OCI-LY7 (cell line): ENCODE measurements around the gene POLR1C. TPM values are rescaled to one million over a fixed set of nuclear protein-coding genes. Genes with fewer than 3 reads are reported as not detected.

Experiments used
- BruUV-seq: library from RNA; stranded (reverse); fragments of 400-500 nt; replicated peaks from 2 replicates; lab custom pipeline; 2021; lab: Mats Ljungman, UMichigan
- CTCF ChIA-PET: fragments of 300-600 bp; sonication (Branson Sonifier 250); formaldehyde crosslinking; loops from one replicate; lab custom pipeline; 2022; ENCODE audit warnings: antibody characterized with exemption; ENCODE audit not compliant: unreplicated experiment; lab: Charles Lee
- POLR2A ChIA-PET: fragments of 300-600 bp; sonication (Branson Sonifier 250); formaldehyde crosslinking; loops from one replicate; lab custom pipeline; 2022; ENCODE audit warnings: antibody characterized with exemption; lab: Charles Lee
- DNase-seq: peaks from one replicate; pipeline ENCODE4 v3.0.0-alpha.2; 2015; ENCODE audit warnings: low spot score
- H2AFZ ChIP-seq: fragments of 200-600 bp; sonication (generic), shearing (Covaris generic); 2 replicates; pipeline ENCODE4 v1.6.1; 2014; ENCODE audit warnings: mild to moderate bottlenecking, antibody characterized with exemption, low read length, moderate library complexity
- H3K27ac ChIP-seq: fragments of 200-600 bp; sonication (generic); 2 replicates; pipeline ENCODE4 v1.5.1; 2014; ENCODE audit warnings: mixed run types, low read depth, mild to moderate bottlenecking, moderate library complexity, low read length, inconsistent platforms; ENCODE audit not compliant: poor library complexity, severe bottlenecking
- H3K36me3 ChIP-seq: fragments of 200-600 bp; sonication (generic); 2 replicates; pipeline ENCODE4 v1.6.1; 2014; ENCODE audit warnings: mild to moderate bottlenecking, antibody characterized with exemption, low read length, moderate library complexity, mixed read lengths; ENCODE audit not compliant: insufficient read depth
- H3K4me1 ChIP-seq: fragments of 200-600 bp; sonication (generic); 2 replicates; pipeline ENCODE4 v1.5.1; 2014; ENCODE audit warnings: mild to moderate bottlenecking, low read length; ENCODE audit not compliant: insufficient read depth, poor library complexity, severe bottlenecking
- H3K4me2 ChIP-seq: fragments of 200-600 bp; sonication (generic); 2 replicates; pipeline ENCODE4 v1.6.1; 2014; ENCODE audit warnings: mild to moderate bottlenecking, low read length
- H3K4me3 ChIP-seq: fragments of 200-600 bp; sonication (generic); 2 replicates; pipeline ENCODE4 v1.5.1; 2014; ENCODE audit warnings: mild to moderate bottlenecking, low read depth, low read length; ENCODE audit not compliant: poor library complexity, severe bottlenecking
- H3K79me2 ChIP-seq: fragments of 200-600 bp; sonication (generic); 2 replicates; pipeline ENCODE4 v1.6.1; 2016; ENCODE audit warnings: low read depth, mild to moderate bottlenecking, low read length, moderate library complexity, mixed read lengths; ENCODE audit not compliant: insufficient read depth
- H3K9me2 ChIP-seq: fragments of 200-600 bp; sonication (generic); 2 replicates; pipeline ENCODE4 v1.6.1; 2016; ENCODE audit warnings: mild to moderate bottlenecking, low read length, mixed read lengths; ENCODE audit not compliant: insufficient read depth
- H3K9me3 ChIP-seq: fragments of 200-600 bp; sonication (generic); 2 replicates; pipeline ENCODE4 v1.6.1; 2014; ENCODE audit warnings: mild to moderate bottlenecking, mixed run types, low read length, mixed read lengths
- H4K20me1 ChIP-seq: fragments of 200-600 bp; sonication (generic); 2 replicates; pipeline ENCODE4 v1.6.1; 2014; ENCODE audit warnings: mild to moderate bottlenecking, antibody characterized with exemption, low read length, moderate library complexity, mixed read lengths; ENCODE audit not compliant: insufficient read depth
- EZH2phosphoT487 ChIP-seq: fragments of 200-600 bp; sonication (generic); IDR thresholded peaks from 2 replicates; pipeline ENCODE4 v1.6.1; 2018; ENCODE audit warnings: low read depth, borderline replicate concordance, mild to moderate bottlenecking, mixed run types, antibody characterized with exemption, low read length, moderate library complexity, mixed read lengths
- intact Hi-C: fragments of 100-400 bp; cut with micrococcal nuclease; formaldehyde crosslinking; loops from one replicate; pipeline ENCODE4 v1.10.0; 2022; ENCODE audit not compliant: unreplicated experiment
- total RNA-seq, 2 experiments: library from RNA; depleted of rRNA in 1 of 2; stranded (reverse); fragments of >200 nt in 1 of 2; shearing (Covaris generic) in 1 of 2; gene quantifications; 2 replicates each; pipeline ENCODE4 v1.2.3, GENCODE V29; 2014 to 2022
- TF ChIP-seq, protein P1 (sequence below): fragments of 200-600 bp; sonication (generic); conservative IDR thresholded peaks from 2 replicates; pipeline ENCODE4 v1.5.1; 2014; ENCODE audit warnings: mild to moderate bottlenecking, antibody characterized with exemption, low read length, moderate library complexity, mixed read lengths

The POLR1C gene
- total RNA-seq, 2 experiments from 2014 or later, result 40.7 to 41.2 TPM

DNA sequence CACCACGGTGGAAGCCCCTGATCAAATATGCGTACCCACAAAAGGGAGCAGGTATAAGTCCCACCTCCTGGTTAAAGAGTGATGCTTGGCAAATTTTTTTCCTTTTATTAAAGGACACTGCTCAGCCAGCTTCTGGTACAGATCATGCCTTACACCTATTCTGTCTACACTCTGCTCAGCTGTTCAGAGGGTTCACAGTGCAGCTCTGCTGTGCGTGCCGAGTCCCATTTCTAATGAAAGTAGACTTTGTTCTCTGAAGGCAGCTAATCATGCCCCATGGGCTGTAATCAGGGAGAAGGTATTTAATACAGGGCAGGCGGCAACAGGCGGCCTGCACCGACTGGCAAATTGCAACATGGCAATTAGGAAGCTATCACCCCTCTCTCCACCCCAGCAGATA is 23.1 kb upstream of the POLR1C start:
- no peaks in the 10 kb centered on the region for H3K4me1 ChIP-seq
- no peak overlapping the region for H2AFZ ChIP-seq
- H4K20me1 ChIP-seq, result no peaks in the 10 kb centered on the region
- H3K27ac ChIP-seq, result no peak overlapping the region
- H3K9me2 ChIP-seq, result no peaks in the 10 kb centered on the region
- DNase-seq, result no peak
- H3K79me2 ChIP-seq, result no peaks in the 10 kb centered on the region
- ChIA-PET CTCF (no interaction called here), POLR2A (interaction anchor here (0.6 kb wide), 1 partner anchor 31 kb away, joined by 3 read pairs; no protein-coding TSS in a partner anchor)
- no peak overlapping the region for H3K4me3 ChIP-seq
- intact Hi-C loops, result no loop called here
- no peak overlapping the region for H3K4me2 ChIP-seq
- H3K36me3 ChIP-seq, result peaks cover 8% of the 10 kb centered on the region; the same call in 1 of the 2 replicates
- no peak for TF ChIP-seq EZH2phosphoT487
- TF ChIP-seq, protein P1, sequence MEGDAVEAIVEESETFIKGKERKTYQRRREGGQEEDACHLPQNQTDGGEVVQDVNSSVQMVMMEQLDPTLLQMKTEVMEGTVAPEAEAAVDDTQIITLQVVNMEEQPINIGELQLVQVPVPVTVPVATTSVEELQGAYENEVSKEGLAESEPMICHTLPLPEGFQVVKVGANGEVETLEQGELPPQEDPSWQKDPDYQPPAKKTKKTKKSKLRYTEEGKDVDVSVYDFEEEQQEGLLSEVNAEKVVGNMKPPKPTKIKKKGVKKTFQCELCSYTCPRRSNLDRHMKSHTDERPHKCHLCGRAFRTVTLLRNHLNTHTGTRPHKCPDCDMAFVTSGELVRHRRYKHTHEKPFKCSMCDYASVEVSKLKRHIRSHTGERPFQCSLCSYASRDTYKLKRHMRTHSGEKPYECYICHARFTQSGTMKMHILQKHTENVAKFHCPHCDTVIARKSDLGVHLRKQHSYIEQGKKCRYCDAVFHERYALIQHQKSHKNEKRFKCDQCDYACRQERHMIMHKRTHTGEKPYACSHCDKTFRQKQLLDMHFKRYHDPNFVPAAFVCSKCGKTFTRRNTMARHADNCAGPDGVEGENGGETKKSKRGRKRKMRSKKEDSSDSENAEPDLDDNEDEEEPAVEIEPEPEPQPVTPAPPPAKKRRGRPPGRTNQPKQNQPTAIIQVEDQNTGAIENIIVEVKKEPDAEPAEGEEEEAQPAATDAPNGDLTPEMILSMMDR, result no peak
- H3K9me3 ChIP-seq, result no peaks in the 10 kb centered on the region
- no TSS peak for BruUV-seq

DNA sequence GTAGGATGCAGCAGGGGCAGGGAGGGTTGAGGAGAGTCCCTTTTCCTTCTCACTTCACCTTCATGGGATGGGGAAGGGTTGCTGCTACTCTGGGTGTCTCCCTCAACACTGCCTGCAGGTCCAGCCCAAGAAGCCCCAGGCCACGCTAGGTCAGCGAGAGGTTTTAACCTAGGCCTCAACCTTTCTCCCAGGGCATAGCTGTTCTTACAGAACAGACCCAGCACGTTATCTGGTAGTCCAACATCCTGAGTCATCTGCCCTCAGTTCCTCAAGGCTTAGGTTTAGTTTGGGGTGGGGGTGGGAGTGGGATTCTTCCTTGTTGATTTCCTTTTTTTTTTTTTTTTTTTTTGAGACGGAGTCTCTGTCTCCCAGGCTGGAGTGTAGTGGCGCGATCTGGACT is 22.6 kb upstream of the POLR1C start:
- ChIA-PET CTCF (no interaction called here), POLR2A (no interaction called here)
- Histone ChIP-seq H3K27ac (no peak overlapping the region), H3K9me2 (no peaks in the 10 kb centered on the region), H3K9me3 (no peaks in the 10 kb centered on the region), H2AFZ (no peak overlapping the region), H3K4me1 (no peaks in the 10 kb centered on the region), H4K20me1 (no peaks in the 10 kb centered on the region), H3K4me3 (no peak overlapping the region), H3K36me3 (peaks cover 13% of the 10 kb centered on the region; the same call in 1 of the 2 replicates), H3K4me2 (no peak overlapping the region), H3K79me2 (no peaks in the 10 kb centered on the region)
- no TSS peak for BruUV-seq
- TF ChIP-seq EZH2phosphoT487, result no peak
- TF ChIP-seq, protein P1, result no peak
- DNase-seq, result no peak
- intact Hi-C loops, result no loop called here

DNA sequence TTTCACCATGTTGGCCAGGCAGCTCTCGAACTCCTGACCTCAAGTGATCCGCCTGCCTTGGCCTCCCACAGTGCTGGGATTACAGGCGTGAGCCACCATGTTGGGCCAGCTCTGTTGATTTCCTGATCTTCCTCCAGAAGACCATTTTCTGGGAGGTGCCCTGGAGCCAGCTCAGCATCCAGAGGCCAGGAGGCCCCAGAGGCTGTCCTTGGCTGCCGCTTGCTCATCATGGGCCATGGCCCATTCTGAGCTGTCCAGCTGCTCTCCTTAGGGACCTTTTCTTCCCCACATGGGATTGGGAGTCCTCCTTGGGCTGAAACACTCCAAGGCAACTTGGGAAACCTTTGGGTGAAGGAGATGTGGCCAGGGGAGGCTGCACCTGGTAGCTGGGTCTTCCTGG is 22.1 kb upstream of the POLR1C start:
- no peaks in the 10 kb centered on the region for H3K79me2 ChIP-seq
- BruUV-seq, result no TSS peak
- H3K4me2 ChIP-seq, result no peak overlapping the region
- H3K27ac ChIP-seq, result no peak overlapping the region
- H3K9me2 ChIP-seq, result no peaks in the 10 kb centered on the region
- H2AFZ ChIP-seq, result no peak overlapping the region
- H4K20me1 ChIP-seq, result no peaks in the 10 kb centered on the region
- CTCF ChIA-PET, result no interaction called here
- no peak for DNase-seq
- POLR2A ChIA-PET, result no interaction called here
- intact Hi-C loops, result no loop called here
- H3K4me1 ChIP-seq, result no peaks in the 10 kb centered on the region
- no peak for TF ChIP-seq EZH2phosphoT487
- TF ChIP-seq, protein P1, result no peak
- H3K4me3 ChIP-seq, result no peak overlapping the region
- peaks cover 18% of the 10 kb centered on the region; the same call in 1 of the 2 replicates for H3K36me3 ChIP-seq
- no peaks in the 10 kb centered on the region for H3K9me3 ChIP-seq
